Sigmoid colon (tissue), 7 donors: ENCODE results near the gene MAP1LC3A. TPM values are rescaled to one million over a fixed set of nuclear protein-coding genes. Genes with fewer than 3 reads are reported as not detected.

ENCODE experiments used
- DNase-seq: peaks from one replicate; pipeline ENCODE4 v3.0.0-alpha.2; 2019
- H3K27ac ChIP-seq, 4 donors: fragments of 200-600 bp; sonication (generic); one replicate each; pipeline ENCODE4 v1.5.1; 2016 to 2019; ENCODE audit warnings: mild to moderate bottlenecking in 1 of 4
- H3K27me3 ChIP-seq, 3 donors: fragments of 200-600 bp; sonication (generic); one replicate each; pipeline ENCODE4 v1.5.1; 2019; ENCODE audit warnings: mild to moderate bottlenecking in 1 of 3
- H3K36me3 ChIP-seq, 4 donors: fragments of 200-600 bp; sonication (generic); one replicate each; pipeline ENCODE4 v1.5.1; 2016 to 2019
- H3K4me1 ChIP-seq, 4 donors: fragments of 200-600 bp; sonication (generic); one replicate each; pipeline ENCODE4 v1.5.1; 2017 to 2019
- H3K4me3 ChIP-seq, 4 donors: fragments of 200-600 bp; sonication (generic); one replicate each; pipeline ENCODE4 v1.5.1; 2017 to 2019; ENCODE audit warnings: mild to moderate bottlenecking in 2 of 4, moderate library complexity in 1 of 4
- H3K9me3 ChIP-seq, 4 donors: fragments of 200-600 bp in 3 of 4; sonication (generic) in 3 of 4; one replicate each; pipeline versions ENCODE4 v1.5.1 to v1.6.1; 2013 to 2019
- CTCF ChIP-seq, 4 experiments: fragments of 450-650 bp in 3 of 4; fragments of 200-600 bp in 1 of 4; IDR thresholded peaks; one replicate each; pipeline ENCODE4 v1.5.1; 2016 to 2019; ENCODE audit warnings: antibody characterized with exemption in 4 of 4, mild to moderate bottlenecking in 3 of 4, moderate library complexity in 2 of 4
- EP300 ChIP-seq, 4 donors: sonication (generic); formaldehyde crosslinking; IDR thresholded peaks; one replicate each; pipeline ENCODE4 v1.6.1; 2017; ENCODE audit warnings: antibody characterized with exemption in 4 of 4
- POLR2A ChIP-seq, 2 donors: fragments of 450-650 bp; IDR thresholded peaks; one replicate each; pipeline ENCODE4 v1.6.1; 2016; ENCODE audit warnings: antibody characterized with exemption in 2 of 2, mild to moderate bottlenecking in 2 of 2, moderate library complexity in 2 of 2
- POLR2AphosphoS5 ChIP-seq, 4 donors: sonication (generic); formaldehyde crosslinking; IDR thresholded peaks; one replicate each; pipeline ENCODE4 v1.6.1; 2017; ENCODE audit warnings: antibody characterized with exemption in 4 of 4
- WGBS, 2 donors: extraction: QIAGEN DNeasy Blood & Tissue Kit; methylation state at CpG; one replicate each; pipeline ENCODE4 v1.1.7; 2013; 5-methylcytosine and 5-hydroxymethylcytosine counted together
- intact Hi-C: fragments of 100-400 bp; cut with DNase I; formaldehyde crosslinking; loops from one replicate; pipeline ENCODE4 v1.15.1; 2023
- polyA plus RNA-seq, 3 donors: library from polyadenylated mRNA; stranded (reverse); fragments of 200-250 nt; gene quantifications; one replicate each; pipeline ENCODE4 v1.2.3, GENCODE V29; 2013
- total RNA-seq, 4 donors: library from RNA; depleted of rRNA; stranded (reverse); fragments of >200 nt; gene quantifications; one replicate each; pipeline ENCODE4 v1.1.0, GENCODE V29; 2016
- donor health status: healthy with polysubstance abuse.
- donor health status: Bipolar disorder and iron deficiency.
- donor health status: healthy.

The MAP1LC3A gene
- total and polyA plus RNA-seq, 7 donors, result 45.5 to 88.1 (median 51.0) TPM

- H3K4me3 ChIP-seq, result peak overlapping the region in 1 of 4 donors; percentile 16
Measured at GRCh38 chr20:34544109-34544796, 14.3 kb upstream of the MAP1LC3A start.

GRCh38 chr20:34546751-34547181 lies 11.8 kb upstream of the MAP1LC3A start:
- Histone ChIP-seq H3K4me1 (peaks cover 0 to 7% (median 3%) of the 10 kb centered on the region in 4 donors), H3K36me3 (peaks cover 0 to 10% (median 6%) of the 10 kb centered on the region in 4 donors), H3K9me3 (no peaks in the 10 kb centered on the region), H3K27me3 (no peaks in the 10 kb centered on the region), H3K27ac (no peak overlapping the region), H3K4me3 (no peak overlapping the region)
- intact Hi-C loops, result no loop called here
- 21 to 72% methylated on average over 11 of the region's 11 CpGs for WGBS, 2 donors
- TF ChIP-seq POLR2A (IDR thresholded peaks at IDR 0.05) (peak in 1 of 2 donors; percentile 12), CTCF (IDR thresholded peaks at IDR 0.05) (no peak), POLR2AphosphoS5 (IDR thresholded peaks at IDR 0.05) (no peak)
- no peak for DNase-seq

More at GRCh38 chr20:34544109-34544796, 14.3 kb upstream of the MAP1LC3A start:
- peaks cover 0 to 35% (median 26%) of the 10 kb centered on the region in 4 donors for H3K36me3 ChIP-seq
- H3K9me3 ChIP-seq, result no peaks in the 10 kb centered on the region
- TF ChIP-seq CTCF (IDR thresholded peaks at IDR 0.05), result no peak
- no peak for TF ChIP-seq POLR2A (IDR thresholded peaks at IDR 0.05)
- no peak for TF ChIP-seq EP300 (IDR thresholded peaks at IDR 0.05)
- TF ChIP-seq POLR2AphosphoS5 (IDR thresholded peaks at IDR 0.05), result no peak
- H3K27ac ChIP-seq, result no peak overlapping the region
- 17 to 24% methylated on average over 19 of the region's 19 CpGs for WGBS, 2 donors
- H3K27me3 ChIP-seq, result no peaks in the 10 kb centered on the region
- H3K4me1 ChIP-seq, result peaks cover 0 to 7% (median 3%) of the 10 kb centered on the region in 4 donors
- intact Hi-C loops, result loop anchor here (5.0 kb wide), 1 partner anchor 163 kb away; no protein-coding TSS in a partner anchor
- DNase-seq, result no peak

GRCh38 chr20:34547844-34548613 lies 10.5 kb upstream of the MAP1LC3A start:
- no peaks in the 10 kb centered on the region for H3K36me3 ChIP-seq
- WGBS, 2 donors, result 71 to 91% methylated on average over 22 of the region's 22 CpGs
- no peak for TF ChIP-seq CTCF (IDR thresholded peaks at IDR 0.05)
- no peak for TF ChIP-seq POLR2A (IDR thresholded peaks at IDR 0.05)
- no peak for TF ChIP-seq EP300 (IDR thresholded peaks at IDR 0.05)
- no peak for TF ChIP-seq POLR2AphosphoS5 (IDR thresholded peaks at IDR 0.05)
- no peaks in the 10 kb centered on the region for H3K27me3 ChIP-seq
- H3K4me1 ChIP-seq, result peaks cover 0 to 7% (median 3%) of the 10 kb centered on the region in 4 donors
- no peak for DNase-seq
- H3K27ac ChIP-seq, result no peak overlapping the region
- intact Hi-C loops, result no loop called here
- no peaks in the 10 kb centered on the region for H3K9me3 ChIP-seq
- H3K4me3 ChIP-seq, result no peak overlapping the region

- DNase-seq, result no peak
- Histone ChIP-seq H3K9me3 (no peaks in the 10 kb centered on the region), H3K4me3 (no peak overlapping the region), H3K4me1 (peaks cover 0 to 9% (median 1%) of the 10 kb centered on the region in 4 donors), H3K27ac (no peak overlapping the region), H3K36me3 (no peaks in the 10 kb centered on the region), H3K27me3 (no peaks in the 10 kb centered on the region)
- TF ChIP-seq POLR2AphosphoS5 (IDR thresholded peaks at IDR 0.05) (no peak), EP300 (IDR thresholded peaks at IDR 0.05) (no peak), POLR2A (IDR thresholded peaks at IDR 0.05) (no peak), CTCF (IDR thresholded peaks at IDR 0.05) (no peak)
- 55 to 58% methylated on average over 20 of the region's 20 CpGs for WGBS, 2 donors
- intact Hi-C loops, result no loop called here
Measured at GRCh38 chr20:34549291-34549928, 9.1 kb upstream of the MAP1LC3A start.
